Hepatic stellate cell (primary cell): ENCODE results near the gene RNF212B.
"Not testable (repeated sequence)": the region's sequence is repeated elsewhere in the genome, so short reads cannot be mapped to it uniquely, and the experiment has no call there.

ENCODE experiments used
- DNase-seq: peaks from one replicate; pipeline ENCODE4 v3.0.0; 2011; ENCODE audit warnings: low spot score

RNF212B gene

DNA sequence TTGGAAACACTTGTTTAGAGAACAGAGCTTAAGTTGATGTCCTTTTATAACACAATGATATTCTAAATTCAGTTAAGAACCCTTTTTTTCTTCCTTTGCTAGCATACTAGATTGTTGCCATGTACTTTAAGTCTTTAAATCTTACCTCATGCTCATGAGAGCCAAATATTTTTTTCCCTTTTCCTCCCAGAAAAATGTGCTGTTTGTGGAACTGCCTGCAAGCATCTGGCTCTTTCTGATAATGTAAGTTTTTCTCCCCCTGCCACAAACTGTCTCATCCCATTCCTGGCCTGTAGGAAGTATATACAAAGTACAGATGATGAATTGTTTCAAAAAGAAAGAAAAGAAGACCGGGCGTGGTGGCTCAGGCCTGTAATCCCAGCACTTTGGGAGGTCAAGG, 5.3 kb downstream of the RNF212B start:
- DNase-seq, result no peak

DNA sequence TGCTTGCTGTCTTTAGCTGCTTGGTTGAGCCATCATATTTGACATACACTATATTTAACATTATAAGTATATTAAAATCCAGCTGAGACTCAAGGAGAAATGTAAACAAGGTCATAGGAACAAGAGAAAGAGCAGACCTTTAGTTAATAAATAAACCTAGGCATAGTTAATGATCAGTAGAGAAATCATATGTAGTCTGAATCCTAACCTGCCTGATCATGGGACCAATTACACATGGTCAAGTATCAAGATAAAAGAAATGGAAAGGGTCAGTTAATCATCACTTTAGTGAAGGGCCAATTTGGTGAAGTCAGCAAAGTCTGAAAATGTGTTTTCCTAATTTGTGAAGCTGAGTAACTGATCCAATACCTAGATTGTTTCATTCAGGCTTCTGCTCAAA, 7.5 kb downstream of the RNF212B start:
- no peak for DNase-seq

DNA sequence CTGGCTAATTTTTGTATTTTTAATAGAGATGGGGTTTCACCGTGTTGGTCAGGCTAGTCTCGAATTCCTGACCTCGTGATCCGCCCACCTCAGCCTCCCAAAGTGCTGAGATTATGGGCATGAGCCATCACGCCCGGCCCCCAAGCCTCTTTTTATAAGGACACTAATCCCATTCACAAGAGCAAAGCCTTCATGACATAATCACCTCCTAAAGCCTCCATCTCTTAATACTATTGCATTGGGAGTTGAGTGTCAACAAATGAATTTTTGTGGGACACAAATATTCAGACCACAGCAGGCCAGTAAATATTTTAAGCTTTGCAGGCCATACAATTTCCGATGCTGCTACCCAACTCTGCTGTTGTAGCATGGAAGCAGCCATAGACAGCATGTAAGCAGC, 10.9 kb downstream of the RNF212B start:
- no peak for DNase-seq

DNA sequence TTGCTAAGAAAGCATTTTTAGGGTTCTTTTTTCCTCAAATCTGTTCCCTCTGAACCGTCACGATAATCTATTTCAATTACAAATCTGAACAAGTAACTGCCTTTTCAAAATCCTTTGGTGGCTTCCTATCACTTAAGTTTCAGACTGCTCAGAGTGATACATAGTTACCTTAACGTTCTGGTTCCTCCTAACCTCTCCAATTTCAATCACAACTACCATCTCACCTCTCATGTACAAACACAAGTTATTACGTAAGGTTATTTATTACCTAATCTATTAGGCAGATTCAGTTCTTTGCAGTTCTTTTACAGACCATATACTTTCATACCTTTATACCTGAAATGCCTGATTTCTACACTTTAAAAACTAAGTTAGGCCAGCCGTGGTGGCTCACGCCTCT, 12.1 kb downstream of the RNF212B start:
- DNase-seq, result no peak

DNA sequence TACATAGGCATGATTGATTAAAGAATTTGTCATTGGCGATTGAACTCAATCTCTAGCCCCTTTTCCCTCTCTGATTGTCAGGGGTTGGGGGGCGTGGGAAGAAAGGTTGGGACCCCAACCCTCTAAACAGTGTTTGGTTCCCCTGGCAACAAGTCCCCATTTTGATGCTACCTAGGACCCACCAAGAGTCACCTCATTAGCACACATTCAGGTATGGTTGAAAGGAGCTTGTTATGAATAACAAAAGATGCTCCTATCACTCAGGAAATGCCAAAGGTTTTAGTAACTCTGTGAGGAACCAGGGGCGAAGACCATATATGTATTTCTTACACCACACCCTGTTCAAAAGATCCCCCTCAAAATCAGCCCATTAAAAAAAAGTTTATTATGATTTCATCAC, 14.3 kb downstream of the RNF212B start:
- no peak for DNase-seq

DNA sequence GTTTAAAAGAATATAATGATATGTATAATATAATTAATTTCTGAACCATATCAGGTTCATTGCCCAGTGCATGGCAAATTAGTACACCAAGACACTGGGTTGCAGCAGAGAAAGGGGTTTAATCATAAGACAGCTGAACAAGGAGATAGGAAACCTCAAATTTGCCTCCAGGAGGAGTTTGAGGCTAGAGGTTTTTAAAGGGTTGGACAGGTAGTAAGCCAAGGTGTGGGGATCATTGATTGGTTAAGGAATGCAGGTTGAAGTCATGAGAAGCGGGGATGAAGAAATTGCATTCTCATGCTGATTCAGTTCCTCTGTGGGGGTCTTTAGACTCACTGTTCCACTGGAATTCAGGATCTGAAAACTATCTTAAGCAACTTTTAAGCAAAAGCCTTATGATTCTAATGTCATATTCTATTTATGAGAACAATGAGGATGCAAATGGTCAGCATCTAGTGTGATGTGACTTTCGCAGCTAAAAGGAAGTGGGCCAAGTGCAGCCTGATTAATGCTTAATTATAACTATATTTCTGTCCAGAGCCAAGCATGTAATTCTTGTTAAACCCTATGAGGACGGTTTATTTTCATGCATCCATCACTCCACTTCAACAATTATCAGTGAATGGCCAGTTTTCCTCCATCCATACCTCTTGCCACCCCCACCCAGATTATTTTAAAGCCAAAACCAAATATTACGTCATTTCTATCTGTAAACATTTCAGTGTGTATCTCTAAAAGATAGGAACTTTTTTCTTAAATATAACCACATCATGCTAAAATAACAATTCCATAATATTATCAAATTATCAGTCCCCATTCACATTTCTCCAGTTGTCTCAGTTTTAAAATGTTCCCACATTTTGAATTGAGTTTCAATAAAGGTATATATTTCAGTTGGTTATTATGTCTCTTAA, 14.9 kb downstream of the RNF212B start:
- no peak for DNase-seq

DNA sequence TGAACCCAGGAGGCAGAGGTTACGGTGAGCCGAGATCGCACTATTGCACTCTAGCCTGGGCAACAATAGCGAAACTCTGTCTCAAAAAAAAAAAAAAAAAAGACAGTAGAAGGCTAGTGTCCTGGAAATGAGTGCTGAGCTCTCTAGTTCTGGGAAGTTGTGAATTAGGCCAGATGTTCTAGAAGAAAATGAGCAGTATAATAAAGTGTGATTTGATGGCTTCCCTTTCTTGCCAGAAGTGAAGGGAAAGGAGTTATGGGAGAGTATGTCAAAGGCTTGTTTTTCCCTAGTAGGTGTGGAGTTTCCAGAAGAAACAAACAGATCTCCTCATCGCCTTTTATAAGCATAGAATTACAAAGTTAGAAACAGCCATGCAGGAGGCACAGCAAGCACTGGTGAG, 20.5 kb downstream of the RNF212B start:
- no peak for DNase-seq

DNA sequence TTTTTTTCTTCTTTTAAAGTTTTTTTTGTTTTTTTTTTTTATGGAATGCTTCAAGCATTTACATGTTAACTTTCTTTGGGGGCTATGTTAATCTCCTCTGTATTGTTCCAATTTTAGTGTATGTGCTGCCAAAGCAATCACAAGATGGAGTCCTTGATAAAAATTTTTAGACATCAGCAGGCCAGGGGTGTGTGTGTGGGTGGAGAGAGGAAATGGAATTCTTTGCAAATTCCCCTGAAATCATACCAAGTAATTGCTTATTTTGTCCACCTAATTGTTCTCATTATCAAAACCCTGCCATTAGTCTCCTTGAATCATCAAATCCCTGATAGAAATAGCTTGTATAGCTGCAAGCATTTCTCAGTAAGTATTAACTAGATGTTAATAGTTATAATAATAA, 21.7 kb downstream of the RNF212B start:
- no peak for DNase-seq

DNA sequence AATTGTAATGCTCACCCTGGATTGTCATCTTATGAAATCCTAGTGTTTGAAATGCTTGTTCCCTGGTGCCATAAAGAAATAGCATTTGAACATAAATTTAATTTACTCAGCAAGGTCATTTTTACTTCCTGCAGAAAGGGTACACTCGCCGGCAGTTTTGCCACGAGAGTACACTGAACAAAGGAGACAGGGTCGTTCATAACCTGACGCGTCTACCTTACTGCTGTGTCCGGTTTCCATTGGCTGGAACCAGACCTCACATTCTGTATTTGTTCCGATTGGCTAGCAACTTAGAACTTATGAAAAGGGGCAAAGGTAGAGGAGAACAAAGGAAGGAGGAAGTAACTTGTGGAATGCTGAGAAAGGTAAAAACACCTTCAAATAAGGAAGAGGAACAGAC, 23.1 kb downstream of the RNF212B start:
- DNase-seq, result not testable (repeated sequence)

DNA sequence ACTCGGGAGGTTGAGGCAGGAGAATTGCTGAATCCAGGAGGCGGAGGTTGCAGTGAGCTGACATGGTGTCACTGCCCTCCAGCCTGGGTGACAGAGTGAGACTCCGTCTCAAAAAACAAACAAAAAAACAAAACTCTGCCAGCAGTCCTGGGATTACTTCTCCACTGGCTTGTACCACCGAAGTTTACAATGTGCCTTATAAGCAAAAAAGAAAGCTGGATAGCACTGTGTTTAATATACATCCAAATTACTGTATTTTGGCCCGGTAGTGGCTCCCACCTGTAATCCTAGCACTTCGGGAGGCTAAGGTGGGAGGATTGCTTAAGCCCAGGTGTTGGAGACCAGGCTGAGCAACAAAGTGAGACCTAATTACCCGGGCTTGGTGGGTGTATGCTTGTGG, 31.5 kb downstream of the RNF212B start:
- DNase-seq, result no peak

DNA sequence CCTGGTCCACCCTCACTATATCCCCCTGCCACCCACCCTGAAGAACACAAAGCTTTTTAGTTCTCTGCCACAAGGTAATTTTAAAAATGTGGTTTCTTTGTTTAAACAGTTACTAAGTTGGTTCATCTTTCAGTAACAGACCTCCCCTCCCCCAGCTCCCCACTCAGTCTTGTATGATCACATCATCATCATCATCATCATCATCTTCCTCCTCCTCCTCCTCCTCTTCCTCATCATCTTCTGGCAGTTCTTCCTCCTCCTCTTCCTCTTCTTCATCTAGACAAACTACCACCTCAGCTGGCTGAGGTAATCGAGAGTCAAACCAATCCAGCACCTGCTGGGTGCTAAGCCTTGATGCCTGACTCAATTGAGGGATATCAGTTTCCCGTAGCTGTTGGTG, 37.7 kb downstream of the RNF212B start:
- no peak for DNase-seq

DNA sequence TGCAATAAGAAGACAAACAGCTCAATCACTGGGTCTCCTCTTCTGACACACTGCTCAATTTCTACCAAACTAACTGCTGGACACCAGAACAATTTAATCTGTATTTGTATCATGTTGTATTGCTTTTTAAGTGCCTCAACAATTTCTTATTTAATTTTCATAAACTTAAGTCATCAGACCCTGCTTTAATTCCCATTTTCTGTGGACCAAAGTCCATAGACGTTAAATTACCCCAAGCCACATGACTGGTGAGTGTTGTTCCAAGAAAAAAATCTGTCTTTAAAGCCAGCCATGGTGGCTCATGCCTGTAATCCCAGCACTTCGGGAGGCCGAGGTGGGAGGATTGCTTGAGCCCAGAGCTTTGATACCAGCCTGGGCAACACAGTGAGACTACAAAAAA, 39.5 kb downstream of the RNF212B start:
- DNase-seq, result no peak

DNA sequence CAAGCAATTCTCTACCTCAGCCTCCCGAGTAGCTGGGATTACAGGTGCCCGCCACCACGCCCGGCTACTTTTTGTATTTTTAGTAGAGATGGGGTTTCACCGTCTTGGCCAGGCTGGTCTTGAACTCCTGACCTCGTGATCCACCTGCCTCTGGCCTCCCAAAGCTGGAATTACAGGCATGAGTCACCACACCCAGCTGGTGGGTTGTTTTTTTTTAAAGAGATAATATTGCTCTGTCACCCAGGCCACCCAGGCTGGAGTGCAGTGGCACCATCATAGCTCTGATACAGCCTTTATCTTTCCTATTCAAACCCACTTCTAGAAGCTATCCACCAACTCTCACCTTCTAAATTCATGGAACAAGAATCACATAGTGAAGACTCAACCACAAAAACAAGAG, 40.2 kb downstream of the RNF212B start:
- not testable (repeated sequence) for DNase-seq

DNA sequence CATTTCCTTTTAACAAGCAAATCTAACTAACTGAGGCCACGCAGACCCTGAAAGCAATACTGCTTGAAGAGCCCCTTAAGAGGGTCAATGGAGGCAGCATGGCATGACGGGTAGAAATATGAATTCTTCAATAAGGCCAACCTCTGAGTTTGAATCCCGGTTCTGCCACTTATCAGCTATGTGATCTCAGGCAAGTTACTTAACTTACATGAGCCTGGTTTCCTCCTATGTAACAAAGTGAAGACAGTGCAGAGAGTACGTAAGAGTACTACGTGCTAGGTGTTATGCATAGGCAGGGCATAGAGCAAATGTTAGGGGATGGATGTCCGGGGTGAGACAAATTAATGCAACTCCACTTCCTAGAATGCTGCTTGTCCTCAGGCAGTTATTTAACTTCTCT, 43.5 kb downstream of the RNF212B start:
- no peak for DNase-seq

DNA sequence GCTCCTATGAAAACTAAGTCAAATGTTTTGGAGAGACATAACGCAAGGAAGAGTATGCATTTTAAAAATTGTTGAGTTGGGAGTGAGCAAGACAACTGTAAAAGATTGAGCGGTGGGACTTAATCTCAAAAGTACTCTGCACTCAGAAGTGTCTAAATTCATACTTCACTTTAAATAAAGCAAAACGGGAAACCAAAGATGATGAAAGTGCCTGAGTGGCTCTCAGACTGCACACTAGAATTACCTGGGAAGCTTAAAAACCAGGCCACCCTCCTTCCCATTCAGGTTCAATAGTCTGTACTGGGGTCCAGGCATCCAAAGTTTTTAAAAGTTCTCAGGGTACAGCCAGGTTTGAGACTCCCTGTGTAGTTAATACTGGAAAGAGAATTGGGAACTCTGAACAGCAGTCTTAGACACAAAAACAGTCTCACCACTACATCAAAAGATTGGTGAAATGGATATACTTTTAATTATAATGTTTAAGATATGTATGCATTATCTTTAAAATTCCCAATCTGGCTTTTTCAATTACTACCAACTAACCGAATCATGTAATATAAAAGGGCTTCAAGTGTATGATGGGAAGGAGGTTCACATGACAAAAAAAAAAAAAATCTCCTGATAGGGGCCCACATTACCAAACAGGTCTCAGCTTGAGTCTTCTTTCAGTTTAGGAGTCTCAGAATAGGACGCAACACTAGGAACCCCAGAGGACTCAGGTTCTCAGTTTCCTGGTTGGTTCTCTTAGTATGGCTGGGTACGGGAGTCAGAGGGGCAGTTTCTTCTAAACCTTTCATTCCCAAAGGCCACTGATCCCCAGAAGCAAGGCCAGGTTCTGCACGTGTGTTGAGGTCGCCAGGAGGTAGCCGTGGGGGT, 47.2 kb downstream of the RNF212B start:
- no peak for DNase-seq

DNA sequence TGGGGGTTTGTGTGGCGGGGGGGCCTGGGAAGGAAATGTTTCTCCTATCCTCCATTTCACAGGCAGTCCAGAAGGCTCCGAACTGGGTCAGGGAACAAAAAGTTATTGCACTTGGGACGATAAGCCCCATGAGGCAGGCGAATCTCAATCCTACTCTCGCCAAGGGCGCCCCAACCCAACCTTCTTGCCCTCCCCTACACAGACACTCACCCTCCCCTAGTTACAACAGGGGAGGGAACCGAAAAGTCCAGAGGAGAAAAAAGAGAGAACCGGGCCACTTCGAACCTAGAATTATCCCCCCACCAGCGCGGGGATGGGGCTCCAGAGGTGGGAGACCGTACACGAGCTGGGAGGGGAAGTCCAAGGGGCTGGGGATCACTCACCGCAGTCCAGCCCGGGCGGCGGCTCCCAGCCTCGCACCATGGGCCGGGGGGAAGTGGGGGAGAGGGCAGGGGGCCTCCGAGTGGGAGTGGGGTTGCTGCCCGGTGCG, 47.8 kb downstream of the RNF212B start:
- peak; percentile 38 for DNase-seq

DNA sequence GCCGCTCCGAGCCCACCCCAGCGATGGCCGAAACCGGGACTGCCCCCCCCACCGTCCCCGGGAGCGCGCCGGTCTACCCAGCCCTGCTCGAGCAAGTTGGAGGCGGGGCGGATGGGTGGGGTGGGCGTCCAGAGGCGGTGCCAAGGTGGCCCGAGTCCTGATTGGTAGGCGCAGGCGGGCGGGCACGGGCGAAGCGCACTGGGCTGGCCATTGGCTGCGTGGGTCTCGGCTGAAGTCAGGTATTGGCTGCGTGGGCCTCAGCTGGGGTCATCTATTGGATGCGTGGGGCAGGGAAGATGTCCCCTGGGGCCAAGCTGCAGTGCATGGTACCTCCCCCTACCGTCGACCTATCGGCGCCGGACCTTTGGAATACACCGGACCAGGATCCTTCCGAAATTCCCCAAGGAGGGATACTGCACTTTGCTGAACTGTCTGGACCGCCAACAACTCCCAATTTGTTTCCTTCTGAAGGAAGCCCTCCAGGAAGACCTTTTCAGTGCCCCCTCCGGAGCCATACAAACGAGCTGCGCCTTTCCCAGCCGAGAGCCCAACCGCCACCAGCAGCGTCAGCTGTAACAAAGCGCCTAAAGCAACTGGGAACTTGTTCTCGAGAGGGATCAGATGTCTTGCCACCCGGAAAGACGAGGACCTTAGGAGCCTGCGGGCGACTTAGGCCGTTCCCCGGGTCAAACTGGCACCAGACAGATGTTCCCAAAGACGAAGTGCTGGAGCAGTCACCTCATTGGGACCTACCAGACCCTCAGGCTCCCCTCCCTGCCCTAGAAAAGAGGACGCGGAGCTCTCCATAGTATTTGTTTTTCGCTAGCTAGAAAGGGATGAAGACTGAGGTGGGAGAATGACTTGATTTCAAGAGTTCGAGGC, 48.5 kb downstream of the RNF212B start, which contains the start of gene HOMEZ:
Gene HOMEZ, minus strand, starts transcription at position 113 of the 882 bp plus-strand sequence. CDS start 180 bp downstream, outside the sequence.
- DNase-seq, result peak; percentile 97

DNA sequence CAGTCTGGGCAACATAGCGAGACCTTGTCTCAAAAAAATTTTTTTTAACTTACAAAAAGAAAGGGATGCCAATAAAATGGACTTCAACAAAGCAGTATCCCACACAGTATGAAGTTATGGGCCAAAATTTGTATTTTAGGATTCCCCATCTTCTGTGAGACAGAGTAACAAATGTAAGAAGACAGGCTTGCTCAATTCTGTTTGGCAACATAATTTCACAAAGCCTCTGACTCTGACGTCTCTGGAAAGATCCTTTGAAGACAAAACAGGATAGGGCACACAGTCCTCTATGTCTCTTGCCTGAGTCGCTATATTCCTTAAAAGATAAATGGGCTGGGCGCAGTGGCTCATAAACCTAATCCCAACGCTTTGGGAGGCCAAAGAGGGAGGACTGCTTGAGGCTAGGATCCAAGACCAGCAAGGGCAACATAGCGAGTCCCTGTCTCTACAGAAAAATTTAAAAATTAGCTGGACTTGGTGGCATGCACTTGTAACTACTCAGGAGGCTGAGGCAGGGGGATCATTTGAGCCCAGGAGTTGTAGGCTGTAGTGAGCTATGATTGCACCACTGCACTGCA, 49.3 kb downstream of the RNF212B start:
- DNase-seq, result no peak

DNA sequence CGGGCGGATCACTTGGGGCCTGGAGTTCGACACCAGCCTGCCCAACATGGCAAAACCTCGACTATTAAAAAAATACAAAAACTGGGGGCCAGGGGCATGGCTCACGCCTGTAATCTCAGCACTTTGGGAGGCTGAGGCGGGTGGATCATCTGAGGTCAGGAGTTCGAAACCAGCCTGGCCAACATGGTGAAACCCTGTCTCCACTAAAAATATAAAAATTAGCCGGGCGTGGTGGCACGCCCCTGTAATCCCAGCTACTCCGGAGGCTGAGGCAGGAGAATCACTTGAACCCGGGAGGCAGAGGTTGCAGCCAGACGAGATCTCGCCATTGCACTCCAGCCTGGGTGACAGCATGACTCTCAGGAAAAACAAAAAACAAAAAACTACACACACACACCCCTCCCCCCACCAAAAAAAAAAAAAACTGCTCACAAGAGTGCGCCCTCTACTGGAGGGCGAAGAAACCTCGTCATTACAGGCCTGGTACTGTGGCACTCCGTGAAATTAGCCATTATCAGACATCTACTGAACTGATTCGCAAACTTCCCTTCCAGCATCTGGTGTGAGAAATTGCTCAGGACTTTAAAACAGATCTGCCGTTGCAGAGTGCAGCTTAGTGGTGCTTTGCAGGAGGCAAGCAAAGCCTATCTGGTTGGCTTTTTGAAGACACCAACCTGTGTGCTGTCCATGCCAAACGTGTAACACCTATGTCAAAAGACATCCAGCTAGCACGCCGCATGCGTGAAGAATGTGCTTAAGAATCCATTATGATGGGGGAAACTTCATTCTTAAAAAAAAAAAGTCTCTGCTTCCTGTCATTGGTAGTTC, 57.2 kb downstream of the RNF212B start:
- DNase-seq, result peak; percentile 11

DNA sequence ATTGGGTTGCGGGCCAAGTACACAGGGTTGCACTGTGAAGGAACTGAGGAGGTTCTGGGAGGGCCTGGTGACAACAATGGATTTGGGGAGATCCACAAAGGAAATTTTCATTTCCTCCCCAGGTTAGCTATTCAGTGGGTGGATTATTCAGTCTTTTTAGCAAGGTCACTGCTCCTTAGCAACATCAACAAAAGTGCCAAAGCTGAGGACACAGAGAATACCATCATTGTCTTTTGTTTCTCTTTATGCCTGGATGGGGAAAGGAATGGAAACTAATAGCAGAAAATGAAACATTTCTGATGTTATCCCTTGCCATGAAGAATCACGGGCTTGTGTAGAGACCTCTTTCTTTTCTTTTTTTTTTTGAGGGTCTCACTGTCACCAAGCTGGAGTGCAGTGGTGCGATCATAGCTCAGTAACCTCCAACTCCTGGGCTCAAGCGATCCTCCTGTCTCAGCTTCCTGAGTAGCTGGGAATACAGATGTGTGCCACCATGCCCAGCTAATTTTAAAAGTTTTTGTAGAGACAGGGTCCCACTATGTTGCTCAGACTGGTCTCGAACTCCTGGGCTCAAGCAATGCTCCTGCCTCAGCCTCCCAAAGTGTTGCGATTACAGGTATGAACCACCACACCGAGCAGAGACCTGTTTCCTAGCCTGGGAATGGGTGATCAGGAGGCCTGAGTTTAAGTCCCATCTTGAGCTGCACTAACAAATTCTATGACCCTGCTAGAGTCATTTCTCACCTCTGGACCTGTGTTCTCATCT, 58.5 kb downstream of the RNF212B start:
- no peak for DNase-seq
